D341Med (cell line): ENCODE results near the gene RNASE13.
"Not testable (repeated sequence)": the region's sequence is repeated elsewhere in the genome, so short reads cannot be mapped to it uniquely, and the experiment has no call there.

Experiments
- DNase-seq: peaks from one replicate; pipeline ENCODE4 v3.0.0; 2012; ENCODE audit warnings: low spot score

The RNASE13 gene

GRCh38 chr14:20988717-20989470, 45.7 kb downstream of the RNASE13 start:
- no peak for DNase-seq

- DNase-seq, result no peak
These were observed 47.8 kb downstream of the RNASE13 start for GRCh38 chr14:20986811-20987210.

- DNase-seq, result not testable (repeated sequence)
These were observed 49.0 kb downstream of the RNASE13 start for GRCh38 chr14:20985650-20986049.
